ENCODE results near the gene IRF1.

The IRF1 gene

DNA sequence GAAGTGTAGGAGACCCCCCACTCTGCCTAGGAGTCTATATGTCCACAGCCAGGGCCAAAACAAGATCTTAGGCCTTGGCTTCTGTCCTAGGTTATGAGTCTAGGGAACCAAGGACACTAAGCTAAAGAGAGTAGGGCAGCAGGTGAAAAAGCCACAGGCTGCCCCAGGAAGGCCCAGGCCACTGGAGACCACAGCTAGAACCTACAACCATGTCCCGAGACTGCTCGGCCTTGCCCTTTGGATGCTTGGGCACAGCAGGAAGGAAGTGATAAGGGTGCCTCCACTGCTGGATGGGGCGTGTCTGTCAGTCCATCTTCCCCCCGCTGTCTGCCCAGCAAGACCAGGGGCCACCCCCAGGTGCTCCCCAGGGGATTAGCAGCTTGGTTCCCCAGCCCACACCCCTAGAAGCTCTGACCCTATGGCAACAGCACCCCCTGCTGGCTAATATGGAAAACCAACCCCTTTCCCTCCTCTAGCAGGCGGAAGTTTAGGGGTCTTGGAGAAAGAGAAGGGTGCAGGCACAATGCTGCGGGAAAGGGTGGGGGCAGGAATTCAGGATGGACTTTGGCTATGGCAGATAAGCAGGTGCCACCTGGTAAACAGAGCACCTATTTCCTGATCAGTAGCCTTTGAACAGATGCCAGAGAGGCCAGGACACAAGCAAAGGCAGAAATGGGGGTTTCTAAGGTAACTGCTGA, 10.5 kb upstream of the IRF1 start:
- peak; percentile 64 for DNase-seq (ENCODE audit: low spot score)

DNA sequence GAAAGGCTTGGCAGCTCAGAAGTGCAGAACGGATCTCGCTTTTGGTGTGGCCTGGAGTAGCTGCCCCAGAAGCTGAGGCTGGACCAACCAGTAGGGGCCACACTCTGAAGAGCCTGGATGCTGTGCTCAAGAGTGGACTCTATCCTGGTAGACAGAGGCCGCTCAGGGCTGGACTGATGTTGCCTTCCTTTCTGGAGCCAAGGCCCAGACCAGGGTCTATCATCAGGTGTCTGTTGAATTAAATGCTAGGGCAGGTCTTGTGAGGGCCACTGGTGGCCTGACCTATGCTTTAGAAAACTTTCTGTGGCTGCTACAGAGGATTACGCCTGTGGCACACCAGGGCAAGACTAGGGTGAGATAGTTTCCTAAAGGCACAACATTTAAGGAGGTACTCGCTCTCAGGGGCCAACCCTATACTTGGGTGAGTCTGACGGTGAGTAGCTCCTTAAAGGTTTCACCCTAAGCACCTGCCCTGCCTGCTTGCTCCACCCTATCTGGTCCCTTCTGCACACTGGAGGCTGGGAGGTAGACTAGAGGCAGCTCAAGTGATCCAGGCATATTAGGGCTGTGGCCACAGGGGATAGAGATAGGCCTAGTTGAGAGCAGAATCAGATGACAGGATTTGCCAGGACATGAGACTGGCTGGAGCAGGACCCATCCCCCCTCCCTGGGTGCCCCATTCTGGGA, 9.8 kb upstream of the IRF1 start:
- DNase-seq (ENCODE audit: low spot score): no peak

DNA sequence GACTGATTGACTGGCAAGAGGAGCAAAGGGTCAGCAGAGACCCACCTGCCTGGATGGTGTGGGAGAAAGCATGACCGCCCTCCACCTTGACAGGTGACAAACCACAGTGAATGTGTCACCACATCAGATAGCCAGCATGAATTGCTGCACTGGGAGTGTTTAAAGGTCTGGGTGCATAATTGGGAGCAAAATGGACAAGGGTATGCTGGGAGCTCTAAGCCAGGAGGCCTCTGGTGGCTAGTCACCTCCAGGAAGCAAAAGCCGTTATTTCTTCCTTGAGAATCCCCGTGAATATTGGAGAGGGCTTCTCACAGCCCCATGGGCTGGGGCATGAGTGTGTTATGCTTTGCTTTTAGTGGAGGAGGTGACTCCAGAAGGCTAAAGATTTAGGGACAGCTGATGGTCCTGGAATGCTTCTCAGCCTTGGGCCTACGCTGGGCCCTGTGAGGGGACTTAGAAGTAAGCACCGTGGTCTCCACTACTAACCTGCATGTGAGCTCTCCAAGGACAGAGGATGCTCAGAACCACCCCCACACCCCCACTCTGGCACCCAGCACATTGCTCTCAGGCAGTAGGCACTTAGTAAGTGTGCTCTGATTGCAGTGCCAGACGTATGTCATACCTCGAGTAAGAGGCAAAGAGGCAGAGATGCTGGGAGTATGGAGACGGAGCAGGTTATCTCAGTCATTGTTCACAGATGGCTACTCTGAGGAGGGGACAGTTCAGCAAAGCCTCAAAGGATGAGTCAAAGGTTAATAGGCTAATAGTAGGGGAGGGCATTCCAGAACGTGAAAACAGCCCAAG, 9.1 kb upstream of the IRF1 start:
- no peak for DNase-seq (ENCODE audit: low spot score)

- no peak for DNase-seq (ENCODE audit: low spot score)
Observed at GRCh38 chr5:132498686-132499271, 8.2 kb upstream of the IRF1 start.

DNA sequence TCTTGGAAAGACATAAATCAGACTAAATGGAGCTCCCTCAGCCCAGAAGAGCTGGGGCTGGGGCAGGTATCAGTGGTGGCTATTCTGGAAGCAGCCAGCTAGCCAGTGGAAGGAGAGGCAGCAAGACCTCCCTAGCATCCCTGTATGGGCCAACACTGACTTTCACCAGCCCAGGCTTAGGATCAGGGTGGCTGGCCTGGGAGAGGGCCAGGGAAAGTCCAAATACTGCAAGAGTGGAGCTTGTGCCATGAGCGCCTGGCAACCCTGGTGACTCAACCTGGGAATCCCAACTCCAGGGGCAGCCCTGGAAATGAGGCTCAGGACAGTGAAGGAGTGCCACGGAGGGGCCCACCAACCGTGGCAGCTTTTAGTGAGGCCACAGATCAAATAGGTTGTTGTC, 7.6 kb upstream of the IRF1 start:
- peak; percentile 23 for DNase-seq (ENCODE audit: low spot score)

- peak; percentile 57 for DNase-seq (ENCODE audit: low spot score)
Observed at GRCh38 chr5:132497488-132497997, 7.0 kb upstream of the IRF1 start.

DNA sequence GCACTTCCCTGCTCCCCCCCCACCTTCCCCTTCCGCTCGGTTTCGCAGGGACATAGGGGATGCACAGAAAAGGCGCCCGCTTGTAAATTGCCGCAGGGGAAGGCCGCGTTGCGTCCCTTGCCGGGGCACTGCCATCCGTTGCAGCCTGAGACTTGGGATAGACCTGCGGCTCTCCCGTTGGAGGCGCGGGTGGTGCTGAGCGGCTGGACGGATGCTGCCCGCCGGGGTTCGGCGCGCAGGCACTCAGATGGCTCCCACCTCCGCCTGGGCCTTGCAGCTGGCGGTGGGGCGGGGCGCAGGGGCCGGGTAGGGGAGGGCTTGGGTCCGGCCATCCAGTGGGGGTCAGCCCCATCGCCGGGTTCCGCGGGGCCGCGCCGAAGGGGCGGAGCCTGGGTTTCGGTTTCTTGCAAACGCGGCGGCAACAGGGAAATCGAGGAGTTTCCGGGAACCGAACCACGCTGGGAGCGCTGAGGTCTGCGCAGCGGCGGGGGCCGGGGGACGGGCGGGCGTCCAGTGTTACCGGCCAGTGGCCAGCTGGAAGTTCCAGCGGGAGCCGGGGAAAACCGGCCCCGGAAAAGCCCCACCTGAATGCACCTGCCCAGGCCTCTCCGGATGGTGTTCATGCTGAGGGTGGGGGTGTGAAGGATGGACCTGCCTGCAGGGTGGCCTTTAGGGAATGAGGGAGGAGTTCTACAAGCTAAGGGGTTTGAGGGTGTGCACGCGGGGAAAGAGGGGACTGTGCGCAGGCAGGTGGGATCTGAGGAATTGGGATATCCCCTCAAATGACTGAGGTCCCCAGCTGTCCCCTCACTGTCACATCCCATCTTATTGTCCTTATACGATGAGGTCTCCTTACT, 6.3 kb upstream of the IRF1 start:
- peak; percentile 54 for DNase-seq (ENCODE audit: low spot score)

GRCh38 chr5:132496191-132496630, 5.6 kb upstream of the IRF1 start:
- peak; percentile 77 for DNase-seq (ENCODE audit: low spot score)

DNA sequence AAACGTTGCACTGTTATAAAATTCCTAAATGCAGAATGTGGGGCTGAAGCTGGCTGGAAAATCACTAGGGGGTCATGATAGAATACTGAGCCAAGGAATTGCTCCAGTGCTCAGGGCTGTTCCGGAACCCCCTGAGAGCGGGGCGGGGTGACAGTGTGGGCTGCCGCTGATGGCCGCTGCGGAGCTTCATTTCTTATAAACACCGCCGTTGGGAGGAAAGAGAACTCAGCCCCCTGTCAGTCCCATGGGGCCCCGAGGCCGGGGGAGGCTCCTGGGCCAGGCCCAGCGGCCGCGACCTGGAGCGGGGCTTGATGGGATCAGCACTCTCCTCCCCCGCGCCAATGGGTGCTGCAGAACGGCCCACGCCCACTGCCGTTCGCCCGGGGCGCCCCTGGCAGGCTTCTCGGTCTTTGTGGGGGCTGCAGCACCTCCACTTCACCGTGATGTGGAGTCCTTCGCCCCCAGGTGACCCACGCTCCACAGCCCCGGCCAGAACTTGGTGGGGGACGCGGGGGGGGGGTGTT, 5.2 kb upstream of the IRF1 start:
- DNase-seq (ENCODE audit: low spot score): peak; percentile 54

DNA sequence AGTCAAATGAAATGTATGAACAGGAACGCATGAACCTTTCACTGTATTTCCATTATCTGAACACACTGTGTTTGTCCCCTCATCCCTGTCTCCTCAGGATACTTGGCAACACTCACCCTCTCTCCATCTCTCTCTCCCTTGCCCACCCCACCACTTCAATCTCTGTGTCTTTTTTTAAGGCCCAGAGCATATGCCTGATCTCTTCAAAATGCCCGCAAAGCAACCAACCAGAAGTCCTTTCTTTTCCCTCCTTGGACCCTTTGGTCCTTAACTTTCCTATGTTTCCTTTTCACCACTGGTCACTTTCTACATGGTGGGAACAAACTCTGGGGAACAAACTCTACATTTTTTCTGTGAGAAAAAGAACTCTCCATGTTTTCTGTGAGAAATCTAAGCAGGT, 3.2 kb upstream of the IRF1 start:
- no peak for DNase-seq (ENCODE audit: low spot score)

GRCh38 chr5:132493241-132493640, 2.7 kb upstream of the IRF1 start:
- DNase-seq (ENCODE audit: low spot score): no peak

DNA sequence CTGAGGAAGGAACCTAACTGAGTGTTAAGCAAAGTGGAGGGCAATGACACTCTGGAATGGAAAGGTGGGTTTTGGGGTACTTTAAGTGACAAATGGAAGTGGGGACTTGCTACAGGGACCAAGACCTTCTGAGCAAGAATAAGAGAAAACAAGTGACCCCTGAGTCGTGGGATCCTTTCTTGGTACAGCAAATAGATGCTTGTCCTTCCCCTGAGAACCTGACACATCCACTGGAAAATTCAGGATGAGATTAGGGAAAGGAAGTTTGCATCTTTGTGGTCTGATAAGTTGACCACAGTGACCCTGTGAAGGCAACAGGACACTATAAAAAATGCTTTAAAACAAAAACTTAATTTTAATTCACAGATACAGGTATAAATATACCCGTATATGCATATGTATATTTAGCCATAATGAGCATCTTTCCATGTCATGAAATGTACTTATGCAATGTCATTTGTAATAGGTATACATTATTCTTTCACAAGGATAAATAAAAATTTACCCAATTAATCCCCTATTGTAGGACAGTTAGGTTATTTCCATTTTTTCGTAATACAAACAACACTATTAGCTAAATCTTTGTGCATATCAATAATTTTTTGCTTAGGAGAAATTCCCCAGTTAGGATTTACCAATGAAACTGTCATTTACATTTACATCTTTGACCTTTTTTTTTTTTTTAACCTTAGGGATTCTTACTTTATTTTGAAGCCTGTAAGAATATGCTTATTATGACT, 2.0 kb upstream of the IRF1 start:
- no peak for DNase-seq (ENCODE audit: low spot score)

DNA sequence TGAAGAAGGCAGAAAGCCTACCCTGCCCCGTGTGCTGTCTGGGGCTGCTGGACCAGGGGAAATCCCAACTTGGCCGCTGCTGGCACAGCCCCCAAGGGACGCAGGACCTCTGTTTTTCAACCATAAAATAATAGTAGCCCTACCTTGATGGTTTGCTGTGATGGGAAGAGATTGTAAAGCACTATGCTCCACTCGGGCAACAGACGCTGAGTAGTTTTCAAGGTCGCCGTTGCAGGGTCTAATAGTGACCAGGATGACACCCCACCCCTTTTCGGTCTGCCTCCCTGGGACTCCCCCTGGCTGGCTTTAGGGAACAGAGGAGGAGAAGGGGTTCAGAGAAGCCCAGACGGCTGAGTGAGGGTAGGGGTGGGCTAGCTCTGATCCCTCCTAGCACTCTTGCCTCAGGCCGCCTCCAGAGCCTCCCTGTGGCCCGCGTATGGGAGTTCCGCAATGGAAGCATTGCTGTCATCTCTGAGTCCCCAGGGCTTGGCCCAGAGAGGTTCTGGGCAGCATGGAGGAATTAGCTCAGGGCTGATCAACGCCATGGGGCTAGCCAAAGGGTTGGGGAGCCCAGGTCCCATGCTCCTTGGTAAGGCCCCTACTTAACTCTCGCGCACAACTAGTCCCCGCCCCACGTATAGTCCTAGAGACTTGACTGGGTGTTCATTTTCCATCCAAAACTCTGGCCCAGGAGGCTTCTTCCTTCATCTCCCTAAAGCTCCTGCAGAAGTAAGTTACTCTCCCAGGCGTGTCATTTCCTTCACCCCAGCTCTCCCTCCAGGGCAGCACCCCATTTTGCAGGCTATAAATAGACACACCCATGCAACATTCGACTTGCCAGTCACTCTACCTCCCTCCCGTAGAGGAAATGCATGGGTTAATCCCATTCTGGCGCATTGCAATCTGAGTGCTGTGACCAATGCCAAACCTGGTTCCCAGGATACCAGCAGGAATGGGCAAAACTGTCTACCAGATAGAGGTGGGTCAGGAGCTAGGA, 1.1 kb upstream of the IRF1 start:
- no peak for DNase-seq (ENCODE audit: low spot score)

- peak; percentile 36 for DNase-seq (ENCODE audit: low spot score)
Observed at GRCh38 chr5:132489871-132490483, 596 bp downstream of the IRF1 start.

DNA sequence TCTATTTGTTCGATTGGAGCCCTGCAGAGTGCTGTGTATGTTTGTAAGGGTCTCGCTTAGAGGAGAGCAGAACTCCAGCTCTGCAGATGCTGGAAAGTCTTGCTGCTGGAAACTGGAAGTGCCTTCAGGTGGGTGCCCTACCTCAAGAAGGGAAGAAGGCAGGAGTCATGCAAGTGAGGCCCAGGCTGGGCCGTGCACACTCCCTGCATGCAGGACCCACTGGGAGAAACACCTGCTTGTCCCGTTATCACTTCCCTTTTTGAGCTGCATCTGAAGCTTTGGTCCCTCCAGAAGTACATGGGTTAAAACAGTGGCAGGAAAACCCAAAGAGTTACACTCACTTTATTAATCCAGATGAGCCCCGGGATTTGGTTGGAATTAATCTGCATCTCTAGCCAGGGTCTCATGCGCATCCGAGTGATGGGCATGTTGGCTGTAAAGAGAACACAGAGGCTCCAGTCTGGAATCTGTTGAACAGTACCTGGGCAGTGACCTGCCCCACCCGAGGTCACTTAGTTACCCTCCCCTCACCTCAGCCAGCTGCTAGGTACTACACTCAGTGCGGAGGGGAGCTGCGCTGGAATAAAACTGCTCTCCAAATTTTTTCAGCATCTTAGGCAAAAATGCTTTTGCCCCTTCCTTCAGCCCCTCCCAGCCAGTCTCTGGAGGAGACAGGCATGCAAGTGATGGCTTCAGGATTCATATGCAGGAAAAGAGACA, 1.4 kb downstream of the IRF1 start:
- DNase-seq (ENCODE audit: low spot score): no peak

GRCh38 chr5:132488590-132488989, 2.0 kb downstream of the IRF1 start:
- DNase-seq (ENCODE audit: low spot score): no peak

- DNase-seq (ENCODE audit: low spot score): no peak
Observed at GRCh38 chr5:132487841-132488555, 2.6 kb downstream of the IRF1 start.
